Panc1 (cell line): ENCODE measurements around the gene SLC27A2. TPM values are rescaled to one million over a fixed set of nuclear protein-coding genes. Genes with fewer than 3 reads are reported as not detected.

ENCODE experiments used
- ATAC-seq: fragments of 200-7000 bp; cut with Tn5 transposase; 2 replicates; pipeline ENCODE4 v1.9.1; 2020; ENCODE audit warnings: mild to moderate bottlenecking, moderate library complexity
- BruUV-seq: library from RNA; stranded (reverse); fragments of 400-500 nt; replicated peaks from 2 replicates; lab custom pipeline; 2021; lab: Mats Ljungman, UMichigan
- CTCF ChIA-PET: fragments of 300-600 bp; sonication (Branson Sonifier 250); formaldehyde crosslinking; loops from one replicate; lab custom pipeline; 2022; ENCODE audit warnings: antibody characterized with exemption; lab: Charles Lee
- POLR2A ChIA-PET: fragments of 300-600 bp; sonication (Branson Sonifier 250); formaldehyde crosslinking; loops from one replicate; lab custom pipeline; 2022; ENCODE audit warnings: antibody characterized with exemption; lab: Charles Lee
- DNase-seq: peaks from one replicate; pipeline ENCODE4 v3.0.0-alpha.2; 2010; ENCODE audit warnings: low read depth, low spot score
- H3K27ac ChIP-seq: 2 replicates; pipeline ENCODE4 v1.5.1; 2011; ENCODE audit warnings: mild to moderate bottlenecking, low read length, inconsistent platforms
- H3K27me3 ChIP-seq: fragments of 200-500 bp; sonication (Bioruptor generic); 2 replicates; pipeline ENCODE4 v1.6.0; 2014; ENCODE audit warnings: low read length, inconsistent platforms; ENCODE audit not compliant: control insufficient read depth, insufficient read depth
- H3K36me3 ChIP-seq: fragments of 200-500 bp; sonication (Bioruptor generic); 2 replicates; pipeline ENCODE4 v1.5.1; 2014; ENCODE audit warnings: inconsistent platforms, mild to moderate bottlenecking, low read length, moderate library complexity; ENCODE audit not compliant: control insufficient read depth, insufficient read depth
- H3K4me1 ChIP-seq: 2 replicates; pipeline ENCODE4 v1.5.1; 2011; ENCODE audit warnings: inconsistent platforms, mild to moderate bottlenecking, low read length, moderate library complexity; ENCODE audit not compliant: control insufficient read depth, insufficient read depth
- H3K4me3 ChIP-seq, 2 experiments: 2 replicates each; pipeline ENCODE4 v1.5.1; 2011 to 2012; ENCODE audit warnings: low read depth in 2 of 2, low read length in 2 of 2, mild to moderate bottlenecking in 2 of 2, inconsistent platforms in 1 of 2, moderate library complexity in 1 of 2
- H3K9me3 ChIP-seq: fragments of 200-500 bp; sonication (Bioruptor generic); 2 replicates; pipeline ENCODE4 v1.5.1; 2014; ENCODE audit warnings: low read depth, mild to moderate bottlenecking, inconsistent platforms, low read length, moderate library complexity; ENCODE audit not compliant: control insufficient read depth, insufficient read depth
- POLR2AphosphoS5 ChIP-seq: IDR thresholded peaks from 2 replicates; pipeline ENCODE4 v1.6.1; 2012; ENCODE audit warnings: mild to moderate bottlenecking, low read depth, low read length, moderate library complexity
- SIN3A ChIP-seq: IDR thresholded peaks from 2 replicates; pipeline ENCODE4 v1.6.1; 2012; ENCODE audit warnings: low read depth, mild to moderate bottlenecking, low read length, moderate library complexity, borderline replicate concordance; ENCODE audit not compliant: insufficient read depth
- TCF7L2 ChIP-seq: IDR thresholded peaks from 2 replicates; pipeline ENCODE4 v1.6.1; 2011; ENCODE audit warnings: mild to moderate bottlenecking, low read depth, low read length, inconsistent platforms
- in situ Hi-C: cut with HindIII; loops from 2 replicates; pipeline ENCODE4 v1.10.0; 2016; ENCODE audit warnings: low sequenced_read_pairs, low pct_unique_long_range_greater_than_20kb
- intact Hi-C: fragments of 100-400 bp; cut with micrococcal nuclease; formaldehyde crosslinking; loops from one replicate; pipeline ENCODE4 v1.10.0; 2022; ENCODE audit not compliant: unreplicated experiment
- total RNA-seq: library from RNA; stranded (reverse); gene quantifications from one replicate; pipeline ENCODE4 v1.2.1, GENCODE V29; 2021; ENCODE audit not compliant: unreplicated experiment
- TF ChIP-seq, protein P1 (sequence below), 2 experiments: IDR thresholded peaks; 2 replicates each; pipeline ENCODE4 v1.6.1; 2011 to 2012; ENCODE audit warnings: low read depth in 2 of 2, control low read depth in 1 of 2, low read length in 1 of 2, mild to moderate bottlenecking in 1 of 2, moderate library complexity in 1 of 2; ENCODE audit not compliant: insufficient read depth in 1 of 2
- TF ChIP-seq, protein P2 (sequence below): fragments of 450-650 bp; IDR thresholded peaks from 2 replicates; pipeline ENCODE4 v1.5.1; 2017; ENCODE audit warnings: mild to moderate bottlenecking

SLC27A2 gene
- total RNA-seq, 1 experiment from 2014 or later, result 0.18 TPM

- Histone ChIP-seq H3K27me3 (no peaks in the 10 kb centered on the region), H3K9me3 (no peaks in the 10 kb centered on the region), H3K4me3 (no peak overlapping the region), H3K27ac (no peak overlapping the region), H3K36me3 (no peaks in the 10 kb centered on the region), H3K4me1 (no peaks in the 10 kb centered on the region)
- ChIA-PET CTCF (no interaction called here), POLR2A (no interaction called here)
- DNase-seq (no peak), ATAC-seq (no peak)
- in situ Hi-C loops, result no loop called here
- BruUV-seq, result no TSS peak
- intact Hi-C loops, result loop anchor here (10.0 kb wide), 1 partner anchor 906 kb away; no protein-coding TSS in a partner anchor
- TF ChIP-seq, protein P1, sequence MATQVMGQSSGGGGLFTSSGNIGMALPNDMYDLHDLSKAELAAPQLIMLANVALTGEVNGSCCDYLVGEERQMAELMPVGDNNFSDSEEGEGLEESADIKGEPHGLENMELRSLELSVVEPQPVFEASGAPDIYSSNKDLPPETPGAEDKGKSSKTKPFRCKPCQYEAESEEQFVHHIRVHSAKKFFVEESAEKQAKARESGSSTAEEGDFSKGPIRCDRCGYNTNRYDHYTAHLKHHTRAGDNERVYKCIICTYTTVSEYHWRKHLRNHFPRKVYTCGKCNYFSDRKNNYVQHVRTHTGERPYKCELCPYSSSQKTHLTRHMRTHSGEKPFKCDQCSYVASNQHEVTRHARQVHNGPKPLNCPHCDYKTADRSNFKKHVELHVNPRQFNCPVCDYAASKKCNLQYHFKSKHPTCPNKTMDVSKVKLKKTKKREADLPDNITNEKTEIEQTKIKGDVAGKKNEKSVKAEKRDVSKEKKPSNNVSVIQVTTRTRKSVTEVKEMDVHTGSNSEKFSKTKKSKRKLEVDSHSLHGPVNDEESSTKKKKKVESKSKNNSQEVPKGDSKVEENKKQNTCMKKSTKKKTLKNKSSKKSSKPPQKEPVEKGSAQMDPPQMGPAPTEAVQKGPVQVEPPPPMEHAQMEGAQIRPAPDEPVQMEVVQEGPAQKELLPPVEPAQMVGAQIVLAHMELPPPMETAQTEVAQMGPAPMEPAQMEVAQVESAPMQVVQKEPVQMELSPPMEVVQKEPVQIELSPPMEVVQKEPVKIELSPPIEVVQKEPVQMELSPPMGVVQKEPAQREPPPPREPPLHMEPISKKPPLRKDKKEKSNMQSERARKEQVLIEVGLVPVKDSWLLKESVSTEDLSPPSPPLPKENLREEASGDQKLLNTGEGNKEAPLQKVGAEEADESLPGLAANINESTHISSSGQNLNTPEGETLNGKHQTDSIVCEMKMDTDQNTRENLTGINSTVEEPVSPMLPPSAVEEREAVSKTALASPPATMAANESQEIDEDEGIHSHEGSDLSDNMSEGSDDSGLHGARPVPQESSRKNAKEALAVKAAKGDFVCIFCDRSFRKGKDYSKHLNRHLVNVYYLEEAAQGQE (IDR thresholded peaks at IDR 0.05; ENCODE audit: insufficient read depth in 1 of 2, low read depth in 2 of 2, low read length in 1 of 2), result no peak
- no peak for TF ChIP-seq SIN3A
- TF ChIP-seq POLR2AphosphoS5, result no peak
- TF ChIP-seq, protein P2, sequence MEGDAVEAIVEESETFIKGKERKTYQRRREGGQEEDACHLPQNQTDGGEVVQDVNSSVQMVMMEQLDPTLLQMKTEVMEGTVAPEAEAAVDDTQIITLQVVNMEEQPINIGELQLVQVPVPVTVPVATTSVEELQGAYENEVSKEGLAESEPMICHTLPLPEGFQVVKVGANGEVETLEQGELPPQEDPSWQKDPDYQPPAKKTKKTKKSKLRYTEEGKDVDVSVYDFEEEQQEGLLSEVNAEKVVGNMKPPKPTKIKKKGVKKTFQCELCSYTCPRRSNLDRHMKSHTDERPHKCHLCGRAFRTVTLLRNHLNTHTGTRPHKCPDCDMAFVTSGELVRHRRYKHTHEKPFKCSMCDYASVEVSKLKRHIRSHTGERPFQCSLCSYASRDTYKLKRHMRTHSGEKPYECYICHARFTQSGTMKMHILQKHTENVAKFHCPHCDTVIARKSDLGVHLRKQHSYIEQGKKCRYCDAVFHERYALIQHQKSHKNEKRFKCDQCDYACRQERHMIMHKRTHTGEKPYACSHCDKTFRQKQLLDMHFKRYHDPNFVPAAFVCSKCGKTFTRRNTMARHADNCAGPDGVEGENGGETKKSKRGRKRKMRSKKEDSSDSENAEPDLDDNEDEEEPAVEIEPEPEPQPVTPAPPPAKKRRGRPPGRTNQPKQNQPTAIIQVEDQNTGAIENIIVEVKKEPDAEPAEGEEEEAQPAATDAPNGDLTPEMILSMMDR, result no peak
- no peak for TF ChIP-seq TCF7L2
These were observed 41.0 kb upstream of the SLC27A2 start for GRCh38 chr15:50140983-50141382.

GRCh38 chr15:50141856-50142255 lies 40.1 kb upstream of the SLC27A2 start:
- ChIA-PET CTCF (no interaction called here), POLR2A (no interaction called here)
- H3K4me1 ChIP-seq, result no peaks in the 10 kb centered on the region
- intact Hi-C loops (loop anchor here (10.0 kb wide), 1 partner anchor 907 kb away; no protein-coding TSS in a partner anchor), in situ Hi-C loops (no loop called here)
- TF ChIP-seq, protein P1 (IDR thresholded peaks at IDR 0.05; ENCODE audit: insufficient read depth in 1 of 2, low read depth in 2 of 2, low read length in 1 of 2), result no peak
- TF ChIP-seq, protein P2, result no peak
- no peak for TF ChIP-seq POLR2AphosphoS5
- TF ChIP-seq SIN3A, result no peak
- TF ChIP-seq TCF7L2, result no peak
- H3K36me3 ChIP-seq, result no peaks in the 10 kb centered on the region
- no peaks in the 10 kb centered on the region for H3K27me3 ChIP-seq
- ATAC-seq, result no peak
- no peaks in the 10 kb centered on the region for H3K9me3 ChIP-seq
- no peak overlapping the region for H3K27ac ChIP-seq
- DNase-seq, result no peak
- BruUV-seq, result no TSS peak
- H3K4me3 ChIP-seq, result no peak overlapping the region
